ENCODE measurements around the gene CXCL9. TPM values are rescaled to one million over a fixed set of nuclear protein-coding genes. Genes with fewer than 3 reads are reported as not detected.

The CXCL9 gene
- polyA plus RNA-seq, 1 donor (not counting 4 experiments of a cell fraction or from before 2014, with no cell fraction given), result 0.04 TPM

- no peaks in the 10 kb centered on the region for H3K36me3 ChIP-seq (ENCODE audit: control insufficient read depth in 2 of 2, extremely low read depth in 1 of 2, insufficient read depth in 2 of 2, low read length in 2 of 2)
- dilution Hi-C loops (cut with MboI; ENCODE audit: extremely low pct_ligation_motif_present, low sequenced_read_pairs), result no loop called here
- H3K27ac ChIP-seq (ENCODE audit: control insufficient read depth, insufficient read depth, low read length), result no peak overlapping the region
- H3K79me2 ChIP-seq (ENCODE audit: control insufficient read depth, insufficient read depth, low read length), result no peaks in the 10 kb centered on the region
- DNase-seq (ENCODE audit: low read depth, low spot score) (no peak), FAIRE-seq (no peak)
- no peaks in the 10 kb centered on the region for H4K20me1 ChIP-seq (ENCODE audit: control insufficient read depth, extremely low read depth, insufficient read depth, low read length)
- no peak overlapping the region for H3K4me3 ChIP-seq (ENCODE audit: control insufficient read depth in 2 of 3, extremely low read depth in 1 of 3, insufficient read depth in 2 of 3, low read depth in 1 of 3, low read length in 3 of 3)
- no peak overlapping the region for H3K4me2 ChIP-seq (ENCODE audit: control insufficient read depth, extremely low read depth, insufficient read depth, low read depth, low read length)
- H3K27me3 ChIP-seq (ENCODE audit: control insufficient read depth, extremely low read depth, insufficient read depth, low read length), result no peaks in the 10 kb centered on the region
- H3K4me1 ChIP-seq (ENCODE audit: control insufficient read depth, extremely low read depth, insufficient read depth, low read length), result no peaks in the 10 kb centered on the region
- no peaks in the 10 kb centered on the region for H3K9me1 ChIP-seq (ENCODE audit: control insufficient read depth, extremely low read depth, insufficient read depth, low read length)
- TF ChIP-seq EZH2 (IDR thresholded peaks at IDR 0.05; ENCODE audit: low read length) (no peak), CTCF (optimal IDR thresholded peaks at IDR 0.05 in 1 of 3, IDR thresholded peaks at IDR 0.05 in 1 of 3, conservative IDR thresholded peaks at IDR 0.05 in 1 of 3; ENCODE audit: extremely low read depth in 1 of 3, insufficient read depth in 2 of 3, low read length in 3 of 3) (no peak)
- no peak overlapping the region for H2AFZ ChIP-seq (ENCODE audit: control insufficient read depth, low read length)
- no peaks in the 10 kb centered on the region for H3K9me3 ChIP-seq (ENCODE audit: control insufficient read depth, low read depth, low read length)
- no peak overlapping the region for H3K9ac ChIP-seq (ENCODE audit: control insufficient read depth, extremely low read depth, insufficient read depth, low read length)
These were observed 9.4 kb downstream of the CXCL9 start for GRCh38 chr4:75997946-75998345.

GRCh38 chr4:75997081-75997480, 10.2 kb downstream of the CXCL9 start:
- Histone ChIP-seq H2AFZ (ENCODE audit: control insufficient read depth, low read length) (no peak overlapping the region), H3K9ac (ENCODE audit: control insufficient read depth, extremely low read depth, insufficient read depth, low read length) (no peak overlapping the region), H4K20me1 (ENCODE audit: control insufficient read depth, extremely low read depth, insufficient read depth, low read length) (no peaks in the 10 kb centered on the region), H3K4me2 (ENCODE audit: control insufficient read depth, extremely low read depth, insufficient read depth, low read depth, low read length) (no peak overlapping the region), H3K9me3 (ENCODE audit: control insufficient read depth, low read depth, low read length) (no peaks in the 10 kb centered on the region), H3K27me3 (ENCODE audit: control insufficient read depth, extremely low read depth, insufficient read depth, low read length) (no peaks in the 10 kb centered on the region), H3K36me3 (ENCODE audit: control insufficient read depth in 2 of 2, extremely low read depth in 1 of 2, insufficient read depth in 2 of 2, low read length in 2 of 2) (no peaks in the 10 kb centered on the region), H3K4me1 (ENCODE audit: control insufficient read depth, extremely low read depth, insufficient read depth, low read length) (no peaks in the 10 kb centered on the region), H3K9me1 (ENCODE audit: control insufficient read depth, extremely low read depth, insufficient read depth, low read length) (no peaks in the 10 kb centered on the region), H3K27ac (ENCODE audit: control insufficient read depth, insufficient read depth, low read length) (no peak overlapping the region), H3K4me3 (ENCODE audit: control insufficient read depth in 2 of 3, extremely low read depth in 1 of 3, insufficient read depth in 2 of 3, low read depth in 1 of 3, low read length in 3 of 3) (no peak overlapping the region), H3K79me2 (ENCODE audit: control insufficient read depth, insufficient read depth, low read length) (no peaks in the 10 kb centered on the region)
- no peak for TF ChIP-seq EZH2 (IDR thresholded peaks at IDR 0.05; ENCODE audit: low read length)
- no peak for TF ChIP-seq CTCF (optimal IDR thresholded peaks at IDR 0.05 in 1 of 3, IDR thresholded peaks at IDR 0.05 in 1 of 3, conservative IDR thresholded peaks at IDR 0.05 in 1 of 3; ENCODE audit: extremely low read depth in 1 of 3, insufficient read depth in 2 of 3, low read length in 3 of 3)
- FAIRE-seq (no peak), DNase-seq (ENCODE audit: low read depth, low spot score) (no peak)
- dilution Hi-C loops (cut with MboI; ENCODE audit: extremely low pct_ligation_motif_present, low sequenced_read_pairs), result no loop called here
